ENCODE results near the gene DPAGT1.

- TF ChIP-seq CTCF (conservative IDR thresholded peaks at IDR 0.05; ENCODE audit: low read length) (no peak), EZH2phosphoT487 (IDR thresholded peaks at IDR 0.05; ENCODE audit: borderline replicate concordance, low read depth, low read length) (no peak)
These were observed 14.6 kb upstream of the DPAGT1 start for GRCh38 chr11:119116235-119116594.
